ENCODE measurements around the gene SLFN12. TPM values are rescaled to one million over a fixed set of nuclear protein-coding genes. Genes with fewer than 3 reads are reported as not detected.

SLFN12 gene
- total and polyA plus RNA-seq, 10 of the 15 experiments (the other 5 are each of a cell fraction or from before 2014, with no cell fraction given): 8.7 to 18.5 (median 13.4) TPM

- peak; percentile 15; the same call in 1 of the 2 replicates for TF ChIP-seq NKRF (conservative IDR thresholded peaks at IDR 0.05)
- TF ChIP-seq E4F1 (IDR thresholded peaks at IDR 0.05; ENCODE audit: borderline replicate concordance, partially characterized antibody): no peak
- no peak for TF ChIP-seq PAX5 (IDR thresholded peaks at IDR 0.05; ENCODE audit: borderline replicate concordance, low read depth, low read length)
- no peak for TF ChIP-seq ZZZ3 (IDR thresholded peaks at IDR 0.05; ENCODE audit: control insufficient read depth, insufficient read length, low read depth)
- no peak for TF ChIP-seq SKIL (IDR thresholded peaks at IDR 0.05; ENCODE audit: low read depth, poor library complexity, severe bottlenecking)
- no peak for TF ChIP-seq ZBTB4 (CRISPR knock-in tag; IDR thresholded peaks at IDR 0.05)
These were observed 16.6 kb upstream of the SLFN12 start (continued) for GRCh38 chr17:35448899-35449227.
